GM12878 (cell line): ENCODE measurements around the gene IL20RB. TPM values are rescaled to one million over a fixed set of nuclear protein-coding genes. Genes with fewer than 3 reads are reported as not detected.

Source experiments
- ATAC-seq: fragments of 200-7000 bp; cut with Tn5 transposase; 3 replicates; pipeline ENCODE4 v1.9.1; 2020; ENCODE audit warnings: mild to moderate bottlenecking, moderate library complexity
- BruUV-seq: library from RNA; stranded (reverse); fragments of 400-500 nt; replicated peaks from 2 replicates; lab custom pipeline; 2021; lab: Mats Ljungman, UMichigan
- CTCF ChIA-PET: fragments of 300-600 bp; sonication (Branson Sonifier 250); formaldehyde crosslinking; extraction: SDS; loops from one replicate; lab custom pipeline; 2021; ENCODE audit warnings: inconsistent platforms; lab: Yijun Ruan, JAX
- POLR2A ChIA-PET: fragments of 350-600 bp; formaldehyde crosslinking; extraction: SDS; loops from one replicate; lab custom pipeline; 2021; ENCODE audit warnings: inconsistent platforms; lab: Charles Lee
- RAD21 ChIA-PET: fragments of 300-600 bp; sonication (Branson Sonifier 250); formaldehyde crosslinking; loops from one replicate; lab custom pipeline; 2023; ENCODE audit warnings: antibody characterized with exemption; ENCODE audit not compliant: unreplicated experiment; lab: Charles Lee
- SMC1A ChIA-PET: fragments of 300-600 bp; sonication (Branson Sonifier 250); formaldehyde crosslinking; loops from one replicate; lab custom pipeline; 2023; ENCODE audit not compliant: unreplicated experiment, uncharacterized antibody; lab: Charles Lee
- DNase-seq: peaks from one replicate; pipeline ENCODE4 v3.0.0-alpha.2; 2011; ENCODE audit warnings: low read depth, low spot score
- FAIRE-seq: peaks from 3 replicates; lab custom pipeline; 2011; peaks lifted over from hg19 to GRCh38; lab: Jason Lieb, UNC
- H2AFZ ChIP-seq: 2 replicates; pipeline ENCODE4 v1.6.0; 2011; ENCODE audit warnings: low read depth, low read length, control low read depth; ENCODE audit not compliant: control insufficient read depth
- H3K27ac ChIP-seq: 2 replicates; pipeline ENCODE4 v1.5.1; 2011; ENCODE audit warnings: control low read depth; ENCODE audit not compliant: control insufficient read depth, insufficient read depth
- H3K27me3 ChIP-seq, 2 experiments: replicated peaks in 1 of 2; 2 replicates each; pipeline versions ENCODE4 v1.6.0 to v1.6.1; 2011; ENCODE audit warnings: low read length in 1 of 2; ENCODE audit not compliant: control insufficient read depth in 2 of 2, insufficient read depth in 2 of 2
- H3K36me3 ChIP-seq, 2 experiments: 2 replicates each; pipeline ENCODE4 v1.5.1; 2011; ENCODE audit warnings: low read length in 1 of 2; ENCODE audit not compliant: control insufficient read depth in 2 of 2, insufficient read depth in 2 of 2
- H3K4me1 ChIP-seq: 2 replicates; pipeline ENCODE4 v1.6.1; 2011; ENCODE audit warnings: mild to moderate bottlenecking, low read length, moderate library complexity, mixed read lengths; ENCODE audit not compliant: control insufficient read depth, insufficient read depth
- H3K4me2 ChIP-seq: 2 replicates; pipeline ENCODE4 v1.6.0; 2011; ENCODE audit warnings: control low read depth; ENCODE audit not compliant: control insufficient read depth, insufficient read depth
- H3K4me3 ChIP-seq: fragments of 200-600 bp; sonication (generic); 2 replicates; pipeline ENCODE4 v1.5.1; 2016
- H3K79me2 ChIP-seq: 2 replicates; pipeline ENCODE4 v1.6.0; 2011; ENCODE audit warnings: low read length; ENCODE audit not compliant: control insufficient read depth, insufficient read depth
- H3K9ac ChIP-seq: 2 replicates; pipeline ENCODE4 v1.8.0; 2011; ENCODE audit warnings: low read length, control low read depth, mixed read lengths; ENCODE audit not compliant: control insufficient read depth, insufficient read depth
- H3K9me3 ChIP-seq: replicated peaks from 3 replicates; pipeline ENCODE4 v1.5.1; 2011; ENCODE audit warnings: mild to moderate bottlenecking, low read length; ENCODE audit not compliant: control insufficient read depth, insufficient read depth
- H4K20me1 ChIP-seq: 2 replicates; pipeline ENCODE4 v1.6.0; 2011; ENCODE audit not compliant: control insufficient read depth, insufficient read depth
- CHD1 ChIP-seq: IDR thresholded peaks from 2 replicates; pipeline ENCODE4 v1.6.1; 2012; ENCODE audit warnings: low read depth, low read length, improper control_type of control experiment
- EED ChIP-seq: sonication (generic); IDR thresholded peaks from 2 replicates; pipeline ENCODE4 v1.6.1; 2016; ENCODE audit warnings: antibody characterized with exemption, low read depth
- HDAC2 ChIP-seq: fragments of 200-600 bp; sonication (generic); IDR thresholded peaks from 2 replicates; pipeline ENCODE4 v1.6.1; 2017
- KAT2A ChIP-seq: conservative IDR thresholded peaks from 2 replicates; pipeline ENCODE4 v1.6.1; 2011; ENCODE audit warnings: low read depth, low read length; ENCODE audit not compliant: control insufficient read depth
- NFXL1 ChIP-seq: fragments of 450-650 bp; IDR thresholded peaks from 2 replicates; pipeline ENCODE4 v1.6.1; 2017; ENCODE audit warnings: antibody characterized with exemption, mild to moderate bottlenecking, borderline replicate concordance
- PAX8 ChIP-seq: fragments of 450-650 bp; IDR thresholded peaks from 2 replicates; pipeline ENCODE4 v1.6.1; 2017; ENCODE audit warnings: mild to moderate bottlenecking, moderate library complexity
- POLR2AphosphoS5 ChIP-seq: IDR thresholded peaks from 2 replicates; pipeline ENCODE4 v1.6.1; 2011; ENCODE audit warnings: mild to moderate bottlenecking, low read length, inconsistent platforms
- SKIL ChIP-seq: fragments of 450-650 bp; IDR thresholded peaks from 2 replicates; pipeline ENCODE4 v1.6.1; 2017; ENCODE audit warnings: mild to moderate bottlenecking, low read depth, inconsistent platforms; ENCODE audit not compliant: poor library complexity, severe bottlenecking
- SMARCA5 ChIP-seq: fragments of 450-650 bp; IDR thresholded peaks from 2 replicates; pipeline ENCODE4 v1.6.1; 2017; ENCODE audit warnings: mild to moderate bottlenecking
- YY1 ChIP-seq: IDR thresholded peaks from 2 replicates; pipeline ENCODE4 v1.6.1; 2011; ENCODE audit warnings: low read depth, mild to moderate bottlenecking, low read length
- WGBS: methylation state at CpG from one replicate; pipeline ENCODE4 v1.1.6; 2016; ENCODE audit warnings: low lambda C conversion rate; ENCODE audit not compliant: insufficient replicate concordance, insufficient coverage; ENCODE audit errors: missing lambda C conversion rate; 5-methylcytosine and 5-hydroxymethylcytosine counted together
- in situ Hi-C: fragments of 300-500 bp; cut with MboI; formaldehyde crosslinking; loops from 9 replicates; pipeline ENCODE4 v1.14.3; 2018; ENCODE audit warnings: mixed read lengths
- intact Hi-C: fragments of 100-400 bp; cut with micrococcal nuclease; formaldehyde crosslinking; loops from one replicate; pipeline ENCODE4 v1.14.2; 2022; ENCODE audit not compliant: unreplicated experiment
- polyA plus RNA-seq, 11 experiments: library from polyadenylated mRNA; depleted of rRNA in 4 of 11; unstranded in 6 of 11; stranded (reverse) in 5 of 11; fragments of >200 nt; fragmentation: Nextera tagmentation in 4 of 11; fragmentation: Illumina TruSeq in 1 of 11; extraction: Ambion mirVana in 4 of 11; extraction: Trizol in 1 of 11; gene quantifications; 1 replicate in 1 of 11; 2 replicates in 10 of 11; pipeline versions ENCODE4 v1.2.1 to v1.2.3, GENCODE V29; 2011 to 2016; ENCODE audit warnings: inconsistent platforms in 2 of 11, missing spikeins in 2 of 11, low read depth in 1 of 11
- total RNA-seq, 4 experiments: library from RNA; depleted of rRNA in 3 of 4; stranded (reverse); fragments of >200 nt in 3 of 4; fragmentation: Illumina TruSeq in 1 of 4; extraction: Trizol in 1 of 4; gene quantifications; 2 replicates each; pipeline versions ENCODE4 v1.2.1 to v1.2.3, GENCODE V29; 2013 to 2021
- TF ChIP-seq, protein P1 (sequence below): IDR thresholded peaks from 2 replicates; pipeline ENCODE4 v1.6.1; 2011; ENCODE audit warnings: mild to moderate bottlenecking, low read depth, low read length, moderate library complexity; ENCODE audit not compliant: insufficient replicate concordance
- TF ChIP-seq, protein P2 (sequence below): fragments of 450-650 bp; IDR thresholded peaks from 2 replicates; pipeline ENCODE4 v1.6.1; 2017; ENCODE audit warnings: borderline replicate concordance
- TF ChIP-seq, protein P3 (sequence below): IDR thresholded peaks from 2 replicates; pipeline ENCODE4 v1.6.1; 2011; ENCODE audit warnings: low read depth, mild to moderate bottlenecking, low read length, moderate library complexity, borderline replicate concordance; ENCODE audit errors: extremely low read depth

IL20RB gene
- total and polyA plus RNA-seq, 10 of the 15 experiments (the other 5 are each of a cell fraction or from before 2014, with no cell fraction given) = 0.21 to 1.1 (median 0.54) TPM

DNA sequence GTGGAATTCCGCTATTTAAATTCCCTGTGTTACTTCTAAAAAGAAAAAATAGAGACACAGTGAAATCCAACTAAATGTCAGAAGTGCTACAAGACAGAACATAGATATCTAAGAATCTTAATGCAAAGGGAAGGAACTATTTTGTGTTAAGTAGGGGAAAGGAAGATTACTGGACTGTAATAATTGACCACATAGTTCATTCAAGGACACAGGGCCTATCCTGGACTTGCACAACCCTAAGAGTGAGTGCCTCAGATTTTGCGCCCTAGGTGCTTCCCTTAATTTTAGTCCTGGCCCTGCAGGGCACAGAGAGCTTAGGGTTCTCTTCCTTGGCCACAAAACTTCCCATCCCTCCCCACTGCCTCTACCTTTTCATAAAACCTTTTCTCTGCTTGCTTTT, 3.5 kb upstream of the IL20RB start:
- no peaks in the 10 kb centered on the region for H3K9me3 ChIP-seq
- H3K36me3 ChIP-seq = no peaks in the 10 kb centered on the region
- WGBS = 100% methylated on average over 2 of the region's 2 CpGs
- ATAC-seq (no peak), DNase-seq (no peak), FAIRE-seq (no peak)
- intact Hi-C loops = loop anchor here (5.0 kb wide), 1 partner anchor 92 kb away; the partner anchor contains the start of gene NCK1
- H4K20me1 ChIP-seq = no peaks in the 10 kb centered on the region
- no peak overlapping the region for H3K4me2 ChIP-seq
- ChIA-PET POLR2A (no interaction called here), SMC1A (no interaction called here), RAD21 (no interaction called here), CTCF (no interaction called here)
- BruUV-seq = no TSS peak
- H3K9ac ChIP-seq = no peak overlapping the region
- H3K27me3 ChIP-seq = no peaks in the 10 kb centered on the region
- H3K4me1 ChIP-seq = peaks cover 9% of the 10 kb centered on the region
- in situ Hi-C loops = no loop called here
- H3K27ac ChIP-seq = no peak overlapping the region
- no peak overlapping the region for H3K4me3 ChIP-seq
- no peak overlapping the region for H2AFZ ChIP-seq
- TF ChIP-seq, protein P1, sequence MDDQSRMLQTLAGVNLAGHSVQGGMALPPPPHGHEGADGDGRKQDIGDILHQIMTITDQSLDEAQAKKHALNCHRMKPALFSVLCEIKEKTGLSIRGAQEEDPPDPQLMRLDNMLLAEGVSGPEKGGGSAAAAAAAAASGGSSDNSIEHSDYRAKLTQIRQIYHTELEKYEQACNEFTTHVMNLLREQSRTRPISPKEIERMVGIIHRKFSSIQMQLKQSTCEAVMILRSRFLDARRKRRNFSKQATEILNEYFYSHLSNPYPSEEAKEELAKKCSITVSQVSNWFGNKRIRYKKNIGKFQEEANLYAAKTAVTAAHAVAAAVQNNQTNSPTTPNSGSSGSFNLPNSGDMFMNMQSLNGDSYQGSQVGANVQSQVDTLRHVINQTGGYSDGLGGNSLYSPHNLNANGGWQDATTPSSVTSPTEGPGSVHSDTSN = no peak
- TF ChIP-seq CHD1 = no peak
- TF ChIP-seq KAT2A = no peak
- no peak for TF ChIP-seq EED
- no peak for TF ChIP-seq SKIL
- TF ChIP-seq, protein P2, sequence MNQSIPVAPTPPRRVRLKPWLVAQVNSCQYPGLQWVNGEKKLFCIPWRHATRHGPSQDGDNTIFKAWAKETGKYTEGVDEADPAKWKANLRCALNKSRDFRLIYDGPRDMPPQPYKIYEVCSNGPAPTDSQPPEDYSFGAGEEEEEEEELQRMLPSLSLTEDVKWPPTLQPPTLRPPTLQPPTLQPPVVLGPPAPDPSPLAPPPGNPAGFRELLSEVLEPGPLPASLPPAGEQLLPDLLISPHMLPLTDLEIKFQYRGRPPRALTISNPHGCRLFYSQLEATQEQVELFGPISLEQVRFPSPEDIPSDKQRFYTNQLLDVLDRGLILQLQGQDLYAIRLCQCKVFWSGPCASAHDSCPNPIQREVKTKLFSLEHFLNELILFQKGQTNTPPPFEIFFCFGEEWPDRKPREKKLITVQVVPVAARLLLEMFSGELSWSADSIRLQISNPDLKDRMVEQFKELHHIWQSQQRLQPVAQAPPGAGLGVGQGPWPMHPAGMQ = no peak
- TF ChIP-seq POLR2AphosphoS5 = no peak
- TF ChIP-seq, protein P3, sequence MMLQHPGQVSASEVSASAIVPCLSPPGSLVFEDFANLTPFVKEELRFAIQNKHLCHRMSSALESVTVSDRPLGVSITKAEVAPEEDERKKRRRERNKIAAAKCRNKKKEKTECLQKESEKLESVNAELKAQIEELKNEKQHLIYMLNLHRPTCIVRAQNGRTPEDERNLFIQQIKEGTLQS = no peak
- TF ChIP-seq YY1 = no peak
- no peak for TF ChIP-seq SMARCA5
- TF ChIP-seq NFXL1 = no peak
- no peak for TF ChIP-seq HDAC2
- TF ChIP-seq PAX8 = no peak
- H3K79me2 ChIP-seq = no peaks in the 10 kb centered on the region; the same call in 1 of the 2 replicates
